WTC11 (cell line): ENCODE results near the gene PTPRC. TPM values are rescaled to one million over a fixed set of nuclear protein-coding genes. Genes with fewer than 3 reads are reported as not detected.

Experiments
- ATAC-seq: fragments of 200-7000 bp; cut with Tn5 transposase; 2 replicates; pipeline ENCODE4 v1.10.0; 2021; ENCODE audit warnings: mild to moderate bottlenecking, moderate library complexity
- CTCF ChIA-PET: fragments of 300-600 bp; sonication (Branson Sonifier 250); formaldehyde crosslinking; loops from one replicate; lab custom pipeline; 2021; ENCODE audit warnings: antibody characterized with exemption; lab: Charles Lee
- POLR2A ChIA-PET: fragments of 350-600 bp; sonication (Branson Sonifier 250); formaldehyde crosslinking; loops from one replicate; lab custom pipeline; 2021; ENCODE audit warnings: antibody characterized with exemption; lab: Charles Lee
- DNase-seq: peaks from one replicate; pipeline ENCODE4 v3.0.0; 2021; ENCODE audit warnings: low spot score
- H3K27ac Mint-ChIP-seq: 2 replicates; pipeline ENCODE4 v1.8.0; 2021; ENCODE audit warnings: mixed read lengths
- H3K27me3 Mint-ChIP-seq: 2 replicates; pipeline ENCODE4 v1.8.0; 2021; ENCODE audit warnings: low read depth, mild to moderate bottlenecking, moderate library complexity, mixed read lengths
- H3K36me3 Mint-ChIP-seq: 2 replicates; pipeline ENCODE4 v1.8.0; 2021; ENCODE audit warnings: mixed read lengths
- H3K4me1 Mint-ChIP-seq: 2 replicates; pipeline ENCODE4 v1.8.0; 2022; ENCODE audit warnings: mixed read lengths
- H3K4me3 Mint-ChIP-seq: 2 replicates; pipeline ENCODE4 v1.8.0; 2021; ENCODE audit warnings: mild to moderate bottlenecking, moderate library complexity, mixed read lengths
- H3K9me3 Mint-ChIP-seq: 2 replicates; pipeline ENCODE4 v1.8.0; 2021; ENCODE audit warnings: mixed read lengths
- EMX1 ChIP-seq: fragments of 250-450 bp; sonication (Bioruptor Pico); IDR thresholded peaks from 2 replicates; pipeline ENCODE4 v1.8.0; 2021; ENCODE audit warnings: mild to moderate bottlenecking
- GRHL2 ChIP-seq: fragments of 250-450 bp; sonication (Bioruptor Pico); IDR thresholded peaks from 2 replicates; pipeline ENCODE4 v1.8.0; 2022; ENCODE audit warnings: mild to moderate bottlenecking, moderate library complexity; ENCODE audit not compliant: insufficient replicate concordance, severe bottlenecking
- GTF2I ChIP-seq: fragments of 250-450 bp; sonication (Bioruptor Pico); conservative IDR thresholded peaks from 2 replicates; pipeline ENCODE4 v1.4.0; 2021; ENCODE audit warnings: mild to moderate bottlenecking
- HMGA2 ChIP-seq: fragments of 250-450 bp; sonication (Bioruptor Pico); IDR thresholded peaks from 2 replicates; pipeline ENCODE4 v1.4.0; 2021; ENCODE audit warnings: mild to moderate bottlenecking, moderate library complexity
- KAT7 ChIP-seq: sonication (generic); formaldehyde crosslinking; IDR thresholded peaks from 2 replicates; pipeline ENCODE4 v1.8.1; 2023; ENCODE audit warnings: missing genetic modification reagents, mild to moderate bottlenecking, borderline replicate concordance
- NFYB ChIP-seq: sonication (generic); formaldehyde crosslinking; conservative IDR thresholded peaks from 2 replicates; pipeline ENCODE4 v1.8.0; 2022; ENCODE audit warnings: low read depth, missing genetic modification reagents
- OVOL2 ChIP-seq: fragments of 250-450 bp; sonication (Bioruptor Pico); IDR thresholded peaks from 2 replicates; pipeline ENCODE4 v1.9.0; 2021; ENCODE audit warnings: mild to moderate bottlenecking, borderline replicate concordance
- SP1 ChIP-seq: sonication (generic); formaldehyde crosslinking; conservative IDR thresholded peaks from 2 replicates; pipeline ENCODE4 v1.8.1; 2022; ENCODE audit warnings: missing genetic modification reagents
- TCF7 ChIP-seq: sonication (generic); formaldehyde crosslinking; IDR thresholded peaks from 2 replicates; pipeline ENCODE4 v1.8.0; 2022; ENCODE audit warnings: mild to moderate bottlenecking, low read depth, missing genetic modification reagents, moderate library complexity
- ZNF416 ChIP-seq: fragments of 250-450 bp; sonication (Bioruptor Pico); IDR thresholded peaks from 2 replicates; pipeline ENCODE4 v1.9.0; 2021; ENCODE audit warnings: mild to moderate bottlenecking, inconsistent platforms
- total RNA-seq: library from RNA; stranded (reverse); gene quantifications from 3 replicates; pipeline ENCODE4 v1.2.3, GENCODE V29; 2021
- TF ChIP-seq, protein P1 (sequence below): sonication (generic); formaldehyde crosslinking; IDR thresholded peaks from 2 replicates; pipeline ENCODE4 v1.8.0; 2022; ENCODE audit warnings: mild to moderate bottlenecking, missing genetic modification reagents
- TF ChIP-seq, protein P2 (sequence below): fragments of 250-450 bp; sonication (Bioruptor Pico); IDR thresholded peaks from 2 replicates; pipeline ENCODE4 v1.9.0; 2021; ENCODE audit warnings: mild to moderate bottlenecking
- TF ChIP-seq, protein P3 (sequence below): sonication (generic); formaldehyde crosslinking; IDR thresholded peaks from 2 replicates; pipeline ENCODE4 v1.8.1; 2023; ENCODE audit warnings: mild to moderate bottlenecking, missing genetic modification reagents, moderate library complexity
- TF ChIP-seq, protein P4 (sequence below): fragments of 250-450 bp; sonication (Bioruptor Pico); IDR thresholded peaks from 2 replicates; pipeline ENCODE4 v1.9.0; 2021; ENCODE audit warnings: mild to moderate bottlenecking
- TF ChIP-seq, protein P5 (sequence below): fragments of 250-450 bp; sonication (Bioruptor Pico); IDR thresholded peaks from 2 replicates; pipeline ENCODE4 v1.8.0; 2021; ENCODE audit warnings: mild to moderate bottlenecking
- TF ChIP-seq, protein P6 (sequence below): sonication (generic); formaldehyde crosslinking; IDR thresholded peaks from 2 replicates; pipeline ENCODE4 v1.8.0; 2022; ENCODE audit warnings: mild to moderate bottlenecking, missing genetic modification reagents
- TF ChIP-seq, protein P7 (sequence below): fragments of 200-600 bp; IDR thresholded peaks from 2 replicates; pipeline ENCODE4 v1.8.0; 2022; ENCODE audit warnings: antibody characterized with exemption
- TF ChIP-seq, protein P8 (sequence below): sonication (generic); formaldehyde crosslinking; IDR thresholded peaks from 2 replicates; pipeline ENCODE4 v1.8.1; 2023; ENCODE audit warnings: mild to moderate bottlenecking, missing genetic modification reagents

Gene PTPRC
- total RNA-seq, 1 experiment from 2014 or later: 1.4 TPM

DNA sequence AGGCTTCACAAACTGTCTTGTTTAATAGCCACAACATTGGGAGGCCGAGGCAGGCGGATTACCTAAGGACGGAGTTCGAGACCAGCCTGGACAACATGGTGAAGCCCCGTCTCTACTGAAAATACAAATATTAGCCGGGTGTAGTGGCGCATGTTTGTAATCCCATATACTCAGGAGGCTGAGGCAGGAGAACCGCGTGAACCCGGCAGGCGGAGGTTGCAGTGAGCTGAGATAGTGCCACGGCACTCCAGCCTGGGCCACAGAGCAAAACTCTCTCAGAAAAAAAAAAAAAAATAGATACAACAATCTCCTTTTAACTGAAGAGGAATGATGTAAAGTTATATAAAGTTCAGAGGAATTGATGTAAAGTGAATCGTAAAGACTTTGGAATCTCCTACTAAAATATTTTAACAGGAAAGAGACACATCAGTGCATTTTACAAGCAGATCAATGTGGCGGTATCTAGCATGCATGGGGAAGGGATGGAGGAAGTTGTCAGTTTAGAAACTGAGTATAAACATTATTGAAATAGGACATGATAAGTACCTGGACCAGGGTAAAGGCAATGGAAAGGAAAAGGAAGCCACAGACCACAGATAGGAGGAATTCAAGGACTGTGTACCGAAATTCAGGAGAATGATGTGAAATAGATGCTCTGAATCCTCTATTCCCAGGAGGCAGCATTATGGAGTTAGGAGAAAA, 41.5 kb downstream of the PTPRC start:
- Mint-ChIP-seq H3K27me3 (no peaks in the 10 kb centered on the region), H3K36me3 (no peaks in the 10 kb centered on the region), H3K4me1 (peaks cover 24% of the 10 kb centered on the region), H3K9me3 (no peaks in the 10 kb centered on the region), H3K27ac (no peak overlapping the region), H3K4me3 (no peak overlapping the region)
- POLR2A ChIA-PET: no interaction called here
- no peak for ATAC-seq
- TF ChIP-seq, protein P1, sequence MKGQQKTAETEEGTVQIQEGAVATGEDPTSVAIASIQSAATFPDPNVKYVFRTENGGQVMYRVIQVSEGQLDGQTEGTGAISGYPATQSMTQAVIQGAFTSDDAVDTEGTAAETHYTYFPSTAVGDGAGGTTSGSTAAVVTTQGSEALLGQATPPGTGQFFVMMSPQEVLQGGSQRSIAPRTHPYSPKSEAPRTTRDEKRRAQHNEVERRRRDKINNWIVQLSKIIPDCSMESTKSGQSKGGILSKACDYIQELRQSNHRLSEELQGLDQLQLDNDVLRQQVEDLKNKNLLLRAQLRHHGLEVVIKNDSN (CRISPR knock-in tag): no peak
- no peak for DNase-seq
- CTCF ChIA-PET: no interaction called here

DNA sequence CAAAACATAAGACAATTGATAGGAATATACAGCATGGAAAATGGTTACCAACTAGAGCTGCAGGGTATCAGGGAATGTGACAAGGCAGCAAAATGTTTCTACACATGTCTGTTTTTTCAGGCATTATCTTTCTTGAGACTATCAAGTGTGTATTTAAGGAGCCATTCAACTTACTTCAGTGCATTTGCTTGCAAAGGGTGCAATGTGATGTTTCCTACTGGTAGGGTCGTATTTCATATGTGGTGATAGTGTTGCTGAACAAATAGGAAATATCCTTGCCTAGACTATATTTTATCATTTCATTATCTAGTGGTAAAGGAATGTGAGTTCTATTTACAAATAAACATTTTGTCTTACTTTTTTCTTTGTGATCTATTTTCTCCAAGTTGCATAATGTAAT, 42.4 kb downstream of the PTPRC start:
- CTCF ChIA-PET: interaction anchor here (0.8 to 0.9 kb wide), 2 partner anchors 18 to 1281 kb away, joined by 3 read pairs; no protein-coding TSS in a partner anchor
- ATAC-seq (no peak), DNase-seq (no peak)
- Mint-ChIP-seq H3K4me1 (peaks cover 22% of the 10 kb centered on the region), H3K4me3 (no peak overlapping the region), H3K9me3 (no peaks in the 10 kb centered on the region), H3K36me3 (no peaks in the 10 kb centered on the region), H3K27me3 (no peaks in the 10 kb centered on the region), H3K27ac (no peak overlapping the region)
- TF ChIP-seq, protein P2, sequence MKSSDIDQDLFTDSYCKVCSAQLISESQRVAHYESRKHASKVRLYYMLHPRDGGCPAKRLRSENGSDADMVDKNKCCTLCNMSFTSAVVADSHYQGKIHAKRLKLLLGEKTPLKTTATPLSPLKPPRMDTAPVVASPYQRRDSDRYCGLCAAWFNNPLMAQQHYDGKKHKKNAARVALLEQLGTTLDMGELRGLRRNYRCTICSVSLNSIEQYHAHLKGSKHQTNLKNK (CRISPR knock-in tag): no peak
- TF ChIP-seq, protein P3, sequence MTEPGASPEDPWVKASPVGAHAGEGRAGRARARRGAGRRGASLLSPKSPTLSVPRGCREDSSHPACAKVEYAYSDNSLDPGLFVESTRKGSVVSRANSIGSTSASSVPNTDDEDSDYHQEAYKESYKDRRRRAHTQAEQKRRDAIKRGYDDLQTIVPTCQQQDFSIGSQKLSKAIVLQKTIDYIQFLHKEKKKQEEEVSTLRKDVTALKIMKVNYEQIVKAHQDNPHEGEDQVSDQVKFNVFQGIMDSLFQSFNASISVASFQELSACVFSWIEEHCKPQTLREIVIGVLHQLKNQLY: no peak
- TF ChIP-seq OVOL2 (CRISPR knock-in tag): no peak
- TF ChIP-seq KAT7: no peak
- TF ChIP-seq GRHL2 (CRISPR knock-in tag): no peak
- no peak for TF ChIP-seq EMX1
- no peak for TF ChIP-seq ZNF416
- TF ChIP-seq SP1 (CRISPR knock-in tag): no peak
- POLR2A ChIA-PET: no interaction called here

DNA sequence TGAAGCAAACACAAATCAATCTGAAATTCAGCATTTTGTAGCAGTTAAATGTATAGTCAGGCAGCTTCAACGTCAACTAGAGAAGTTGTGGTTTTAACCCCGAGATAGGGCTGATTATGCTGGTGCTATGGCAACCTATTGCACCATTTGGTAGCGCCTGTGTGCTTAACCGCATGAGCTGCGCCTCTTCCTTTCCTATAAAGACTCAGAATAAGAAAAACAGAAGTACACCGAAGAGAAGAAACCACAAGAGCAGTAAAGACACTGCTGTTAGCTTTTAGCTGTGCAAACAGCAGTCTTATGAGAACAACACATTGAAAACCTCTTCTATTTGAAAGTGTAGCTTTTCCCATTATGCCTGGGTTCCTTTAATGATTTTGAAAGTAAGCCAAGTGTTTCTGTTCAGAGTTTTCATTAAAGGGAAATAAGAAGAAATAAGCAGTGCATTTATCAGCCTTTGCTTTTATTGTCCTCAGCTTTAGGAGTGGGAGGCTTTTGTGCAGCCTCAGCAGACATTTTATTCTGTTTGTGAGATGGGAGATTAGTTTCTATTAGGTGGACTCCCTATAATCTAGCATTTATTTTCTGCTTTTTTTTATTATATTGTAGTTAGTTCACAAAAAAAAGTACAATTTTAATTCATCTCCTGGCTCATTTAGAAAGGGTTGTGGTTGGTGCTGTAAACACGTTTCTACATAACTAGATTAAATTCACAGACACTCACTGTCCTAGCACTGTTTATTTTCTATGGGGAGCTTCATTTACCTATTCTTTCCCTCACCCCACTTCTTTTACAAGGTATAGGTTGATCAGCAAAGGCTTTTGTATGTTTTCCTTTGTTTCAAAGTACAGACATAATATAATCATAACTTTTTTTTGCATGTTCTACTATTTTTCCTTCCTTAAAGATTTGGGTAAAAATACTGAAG, 43.3 kb downstream of the PTPRC start:
- Mint-ChIP-seq H3K27me3 (no peaks in the 10 kb centered on the region), H3K9me3 (no peaks in the 10 kb centered on the region), H3K36me3 (no peaks in the 10 kb centered on the region), H3K27ac (no peak overlapping the region), H3K4me1 (peaks cover 17% of the 10 kb centered on the region), H3K4me3 (no peak overlapping the region)
- CTCF ChIA-PET: interaction anchor here (0.8 to 0.9 kb wide), 2 partner anchors 17 to 1282 kb away, joined by 3 read pairs; no protein-coding TSS in a partner anchor
- POLR2A ChIA-PET: no interaction called here
- ATAC-seq: peak; percentile 74
- DNase-seq: no peak
- TF ChIP-seq TCF7 (CRISPR knock-in tag) (no peak), GTF2I (CRISPR knock-in tag) (no peak), NFYB (CRISPR knock-in tag) (no peak), HMGA2 (CRISPR knock-in tag) (no peak)
- TF ChIP-seq, protein P4, sequence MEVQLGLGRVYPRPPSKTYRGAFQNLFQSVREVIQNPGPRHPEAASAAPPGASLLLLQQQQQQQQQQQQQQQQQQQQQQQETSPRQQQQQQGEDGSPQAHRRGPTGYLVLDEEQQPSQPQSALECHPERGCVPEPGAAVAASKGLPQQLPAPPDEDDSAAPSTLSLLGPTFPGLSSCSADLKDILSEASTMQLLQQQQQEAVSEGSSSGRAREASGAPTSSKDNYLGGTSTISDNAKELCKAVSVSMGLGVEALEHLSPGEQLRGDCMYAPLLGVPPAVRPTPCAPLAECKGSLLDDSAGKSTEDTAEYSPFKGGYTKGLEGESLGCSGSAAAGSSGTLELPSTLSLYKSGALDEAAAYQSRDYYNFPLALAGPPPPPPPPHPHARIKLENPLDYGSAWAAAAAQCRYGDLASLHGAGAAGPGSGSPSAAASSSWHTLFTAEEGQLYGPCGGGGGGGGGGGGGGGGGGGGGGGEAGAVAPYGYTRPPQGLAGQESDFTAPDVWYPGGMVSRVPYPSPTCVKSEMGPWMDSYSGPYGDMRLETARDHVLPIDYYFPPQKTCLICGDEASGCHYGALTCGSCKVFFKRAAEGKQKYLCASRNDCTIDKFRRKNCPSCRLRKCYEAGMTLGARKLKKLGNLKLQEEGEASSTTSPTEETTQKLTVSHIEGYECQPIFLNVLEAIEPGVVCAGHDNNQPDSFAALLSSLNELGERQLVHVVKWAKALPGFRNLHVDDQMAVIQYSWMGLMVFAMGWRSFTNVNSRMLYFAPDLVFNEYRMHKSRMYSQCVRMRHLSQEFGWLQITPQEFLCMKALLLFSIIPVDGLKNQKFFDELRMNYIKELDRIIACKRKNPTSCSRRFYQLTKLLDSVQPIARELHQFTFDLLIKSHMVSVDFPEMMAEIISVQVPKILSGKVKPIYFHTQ: no peak
- TF ChIP-seq, protein P5, sequence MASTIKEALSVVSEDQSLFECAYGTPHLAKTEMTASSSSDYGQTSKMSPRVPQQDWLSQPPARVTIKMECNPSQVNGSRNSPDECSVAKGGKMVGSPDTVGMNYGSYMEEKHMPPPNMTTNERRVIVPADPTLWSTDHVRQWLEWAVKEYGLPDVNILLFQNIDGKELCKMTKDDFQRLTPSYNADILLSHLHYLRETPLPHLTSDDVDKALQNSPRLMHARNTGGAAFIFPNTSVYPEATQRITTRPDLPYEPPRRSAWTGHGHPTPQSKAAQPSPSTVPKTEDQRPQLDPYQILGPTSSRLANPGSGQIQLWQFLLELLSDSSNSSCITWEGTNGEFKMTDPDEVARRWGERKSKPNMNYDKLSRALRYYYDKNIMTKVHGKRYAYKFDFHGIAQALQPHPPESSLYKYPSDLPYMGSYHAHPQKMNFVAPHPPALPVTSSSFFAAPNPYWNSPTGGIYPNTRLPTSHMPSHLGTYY (CRISPR knock-in tag): no peak
- TF ChIP-seq, protein P6, sequence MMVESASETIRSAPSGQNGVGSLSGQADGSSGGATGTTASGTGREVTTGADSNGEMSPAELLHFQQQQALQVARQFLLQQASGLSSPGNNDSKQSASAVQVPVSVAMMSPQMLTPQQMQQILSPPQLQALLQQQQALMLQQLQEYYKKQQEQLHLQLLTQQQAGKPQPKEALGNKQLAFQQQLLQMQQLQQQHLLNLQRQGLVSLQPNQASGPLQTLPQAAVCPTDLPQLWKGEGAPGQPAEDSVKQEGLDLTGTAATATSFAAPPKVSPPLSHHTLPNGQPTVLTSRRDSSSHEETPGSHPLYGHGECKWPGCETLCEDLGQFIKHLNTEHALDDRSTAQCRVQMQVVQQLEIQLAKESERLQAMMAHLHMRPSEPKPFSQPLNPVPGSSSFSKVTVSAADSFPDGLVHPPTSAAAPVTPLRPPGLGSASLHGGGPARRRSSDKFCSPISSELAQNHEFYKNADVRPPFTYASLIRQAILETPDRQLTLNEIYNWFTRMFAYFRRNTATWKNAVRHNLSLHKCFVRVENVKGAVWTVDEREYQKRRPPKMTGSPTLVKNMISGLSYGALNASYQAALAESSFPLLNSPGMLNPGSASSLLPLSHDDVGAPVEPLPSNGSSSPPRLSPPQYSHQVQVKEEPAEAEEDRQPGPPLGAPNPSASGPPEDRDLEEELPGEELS: no peak
- TF ChIP-seq, protein P7, sequence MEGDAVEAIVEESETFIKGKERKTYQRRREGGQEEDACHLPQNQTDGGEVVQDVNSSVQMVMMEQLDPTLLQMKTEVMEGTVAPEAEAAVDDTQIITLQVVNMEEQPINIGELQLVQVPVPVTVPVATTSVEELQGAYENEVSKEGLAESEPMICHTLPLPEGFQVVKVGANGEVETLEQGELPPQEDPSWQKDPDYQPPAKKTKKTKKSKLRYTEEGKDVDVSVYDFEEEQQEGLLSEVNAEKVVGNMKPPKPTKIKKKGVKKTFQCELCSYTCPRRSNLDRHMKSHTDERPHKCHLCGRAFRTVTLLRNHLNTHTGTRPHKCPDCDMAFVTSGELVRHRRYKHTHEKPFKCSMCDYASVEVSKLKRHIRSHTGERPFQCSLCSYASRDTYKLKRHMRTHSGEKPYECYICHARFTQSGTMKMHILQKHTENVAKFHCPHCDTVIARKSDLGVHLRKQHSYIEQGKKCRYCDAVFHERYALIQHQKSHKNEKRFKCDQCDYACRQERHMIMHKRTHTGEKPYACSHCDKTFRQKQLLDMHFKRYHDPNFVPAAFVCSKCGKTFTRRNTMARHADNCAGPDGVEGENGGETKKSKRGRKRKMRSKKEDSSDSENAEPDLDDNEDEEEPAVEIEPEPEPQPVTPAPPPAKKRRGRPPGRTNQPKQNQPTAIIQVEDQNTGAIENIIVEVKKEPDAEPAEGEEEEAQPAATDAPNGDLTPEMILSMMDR: no peak
- TF ChIP-seq, protein P8, sequence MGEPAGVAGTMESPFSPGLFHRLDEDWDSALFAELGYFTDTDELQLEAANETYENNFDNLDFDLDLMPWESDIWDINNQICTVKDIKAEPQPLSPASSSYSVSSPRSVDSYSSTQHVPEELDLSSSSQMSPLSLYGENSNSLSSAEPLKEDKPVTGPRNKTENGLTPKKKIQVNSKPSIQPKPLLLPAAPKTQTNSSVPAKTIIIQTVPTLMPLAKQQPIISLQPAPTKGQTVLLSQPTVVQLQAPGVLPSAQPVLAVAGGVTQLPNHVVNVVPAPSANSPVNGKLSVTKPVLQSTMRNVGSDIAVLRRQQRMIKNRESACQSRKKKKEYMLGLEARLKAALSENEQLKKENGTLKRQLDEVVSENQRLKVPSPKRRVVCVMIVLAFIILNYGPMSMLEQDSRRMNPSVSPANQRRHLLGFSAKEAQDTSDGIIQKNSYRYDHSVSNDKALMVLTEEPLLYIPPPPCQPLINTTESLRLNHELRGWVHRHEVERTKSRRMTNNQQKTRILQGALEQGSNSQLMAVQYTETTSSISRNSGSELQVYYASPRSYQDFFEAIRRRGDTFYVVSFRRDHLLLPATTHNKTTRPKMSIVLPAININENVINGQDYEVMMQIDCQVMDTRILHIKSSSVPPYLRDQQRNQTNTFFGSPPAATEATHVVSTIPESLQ (CRISPR knock-in tag): no peak
